ENCODE results near the gene DYNLL1. TPM values are rescaled to one million over a fixed set of nuclear protein-coding genes. Genes with fewer than 3 reads are reported as not detected.

Gene DYNLL1
- polyA plus RNA-seq, 1 donor (not counting 4 experiments of a cell fraction or from before 2014, with no cell fraction given): 716 TPM

GRCh38 chr12:120457133-120457532, 38.8 kb upstream of the DYNLL1 start:
- Histone ChIP-seq H3K79me2 (ENCODE audit: control insufficient read depth, insufficient read depth, low read length) (peaks cover 6% of the 10 kb centered on the region), H3K36me3 (ENCODE audit: control insufficient read depth in 2 of 2, extremely low read depth in 1 of 2, insufficient read depth in 2 of 2, low read length in 2 of 2) (peaks cover 27 to 37% of the 10 kb centered on the region in 2 experiments), H3K4me3 (ENCODE audit: control insufficient read depth in 2 of 3, extremely low read depth in 1 of 3, insufficient read depth in 2 of 3, low read depth in 1 of 3, low read length in 3 of 3) (no peak overlapping the region), H3K27ac (ENCODE audit: control insufficient read depth, insufficient read depth, low read length) (no peak overlapping the region), H2AFZ (ENCODE audit: control insufficient read depth, low read length) (no peak overlapping the region), H3K4me2 (ENCODE audit: control insufficient read depth, extremely low read depth, insufficient read depth, low read depth, low read length) (no peak overlapping the region), H3K4me1 (ENCODE audit: control insufficient read depth, extremely low read depth, insufficient read depth, low read length) (no peaks in the 10 kb centered on the region), H3K9me1 (ENCODE audit: control insufficient read depth, extremely low read depth, insufficient read depth, low read length) (no peaks in the 10 kb centered on the region), H3K9me3 (ENCODE audit: control insufficient read depth, low read depth, low read length) (no peaks in the 10 kb centered on the region), H3K27me3 (ENCODE audit: control insufficient read depth, extremely low read depth, insufficient read depth, low read length) (no peaks in the 10 kb centered on the region), H3K9ac (ENCODE audit: control insufficient read depth, extremely low read depth, insufficient read depth, low read length) (no peak overlapping the region), H4K20me1 (ENCODE audit: control insufficient read depth, extremely low read depth, insufficient read depth, low read length) (peaks cover 9% of the 10 kb centered on the region)
- peak; percentile 12 to 45 (median 44) for TF ChIP-seq CTCF (optimal IDR thresholded peaks at IDR 0.05 in 1 of 3, IDR thresholded peaks at IDR 0.05 in 1 of 3, conservative IDR thresholded peaks at IDR 0.05 in 1 of 3; ENCODE audit: extremely low read depth in 1 of 3, insufficient read depth in 2 of 3, low read length in 3 of 3)
- no peak for TF ChIP-seq EZH2 (IDR thresholded peaks at IDR 0.05; ENCODE audit: low read length)
- DNase-seq (ENCODE audit: low read depth, low spot score) (no peak), FAIRE-seq (no peak)
- dilution Hi-C loops (cut with MboI; ENCODE audit: extremely low pct_ligation_motif_present, low sequenced_read_pairs): no loop called here

DNA sequence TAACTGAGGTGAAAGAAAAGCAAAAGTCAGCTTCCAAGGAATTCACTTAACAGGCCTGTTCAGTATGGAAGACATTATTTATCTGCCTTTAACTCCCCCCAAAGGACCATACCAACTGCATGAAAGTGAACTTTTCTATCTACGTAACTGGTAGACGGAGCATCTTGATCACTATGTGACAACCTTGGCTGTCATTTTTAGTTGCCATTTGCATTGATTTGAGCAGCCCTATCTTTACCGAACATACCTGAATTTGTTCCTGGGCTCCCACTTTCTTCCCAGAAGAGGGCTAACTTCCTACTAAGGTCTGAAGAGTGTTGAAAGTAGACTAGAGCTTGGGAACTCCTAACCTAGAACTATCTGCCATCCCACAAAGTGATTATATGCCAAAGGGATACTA, 35.8 kb upstream of the DYNLL1 start:
- Histone ChIP-seq H3K27me3 (ENCODE audit: control insufficient read depth, extremely low read depth, insufficient read depth, low read length) (no peaks in the 10 kb centered on the region), H3K4me1 (ENCODE audit: control insufficient read depth, extremely low read depth, insufficient read depth, low read length) (no peaks in the 10 kb centered on the region), H3K9ac (ENCODE audit: control insufficient read depth, extremely low read depth, insufficient read depth, low read length) (no peak overlapping the region), H3K27ac (ENCODE audit: control insufficient read depth, insufficient read depth, low read length) (no peak overlapping the region), H3K79me2 (ENCODE audit: control insufficient read depth, insufficient read depth, low read length) (peaks cover 14% of the 10 kb centered on the region), H4K20me1 (ENCODE audit: control insufficient read depth, extremely low read depth, insufficient read depth, low read length) (no peaks in the 10 kb centered on the region), H3K36me3 (ENCODE audit: control insufficient read depth in 2 of 2, extremely low read depth in 1 of 2, insufficient read depth in 2 of 2, low read length in 2 of 2) (peaks cover 40 to 52% of the 10 kb centered on the region in 2 experiments), H3K9me3 (ENCODE audit: control insufficient read depth, low read depth, low read length) (no peaks in the 10 kb centered on the region), H2AFZ (ENCODE audit: control insufficient read depth, low read length) (no peak overlapping the region), H3K4me3 (ENCODE audit: control insufficient read depth in 2 of 3, extremely low read depth in 1 of 3, insufficient read depth in 2 of 3, low read depth in 1 of 3, low read length in 3 of 3) (no peak overlapping the region), H3K4me2 (ENCODE audit: control insufficient read depth, extremely low read depth, insufficient read depth, low read depth, low read length) (no peak overlapping the region), H3K9me1 (ENCODE audit: control insufficient read depth, extremely low read depth, insufficient read depth, low read length) (no peaks in the 10 kb centered on the region)
- dilution Hi-C loops (cut with MboI; ENCODE audit: extremely low pct_ligation_motif_present, low sequenced_read_pairs): no loop called here
- TF ChIP-seq EZH2 (IDR thresholded peaks at IDR 0.05; ENCODE audit: low read length) (no peak), CTCF (optimal IDR thresholded peaks at IDR 0.05 in 1 of 3, IDR thresholded peaks at IDR 0.05 in 1 of 3, conservative IDR thresholded peaks at IDR 0.05 in 1 of 3; ENCODE audit: extremely low read depth in 1 of 3, insufficient read depth in 2 of 3, low read length in 3 of 3) (no peak)
- FAIRE-seq (no peak), DNase-seq (ENCODE audit: low read depth, low spot score) (no peak)

Data from keratinocyte (primary cell).